DOHH2 (cell line): Measurements from ENCODE around the gene ZFYVE9.
"Not testable (repeated sequence)": the region's sequence is repeated elsewhere in the genome, so short reads cannot be mapped to it uniquely, and the experiment has no call there.

Experiments used
- H3F3A ChIP-seq: fragments of 200-600 bp; sonication (generic), shearing (Covaris generic); 2 replicates; pipeline ENCODE4 v1.6.0; 2016; ENCODE audit warnings: antibody characterized with exemption, mild to moderate bottlenecking; ENCODE audit not compliant: control insufficient read depth, insufficient read depth
- H3K27ac ChIP-seq: fragments of 200-600 bp; sonication (generic); 2 replicates; pipeline ENCODE4 v1.5.1; 2014; ENCODE audit warnings: low read depth, mild to moderate bottlenecking, low read length, moderate library complexity
- H3K27me3 ChIP-seq: fragments of 200-600 bp; sonication (generic); 2 replicates; pipeline ENCODE4 v1.6.1; 2014; ENCODE audit warnings: mild to moderate bottlenecking, low read length, mixed read lengths; ENCODE audit not compliant: control insufficient read depth
- H3K36me3 ChIP-seq: fragments of 200-600 bp; sonication (generic); 2 replicates; pipeline ENCODE4 v1.6.1; 2014; ENCODE audit warnings: mild to moderate bottlenecking, low read length, moderate library complexity, mixed read lengths; ENCODE audit not compliant: control insufficient read depth
- H3K4me1 ChIP-seq: fragments of 200-600 bp; sonication (generic); 2 replicates; pipeline ENCODE4 v1.6.1; 2014; ENCODE audit warnings: mild to moderate bottlenecking, low read length, mixed read lengths; ENCODE audit not compliant: control insufficient read depth
- H3K4me2 ChIP-seq: fragments of 200-600 bp; sonication (generic); 2 replicates; pipeline ENCODE4 v1.6.0; 2014; ENCODE audit warnings: mild to moderate bottlenecking, low read length, moderate library complexity
- H3K4me3 ChIP-seq: fragments of 200-600 bp; sonication (generic); 2 replicates; pipeline ENCODE4 v1.5.1; 2014; ENCODE audit warnings: mild to moderate bottlenecking, low read length, mixed read lengths
- H3K79me2 ChIP-seq: fragments of 200-600 bp; sonication (generic); 2 replicates; pipeline ENCODE4 v1.6.1; 2014; ENCODE audit warnings: mild to moderate bottlenecking, low read length, mixed read lengths; ENCODE audit not compliant: control insufficient read depth
- H3K9me2 ChIP-seq: fragments of 200-600 bp; sonication (generic); replicated peaks from 2 replicates; pipeline ENCODE4 v1.6.1; 2014; ENCODE audit warnings: mild to moderate bottlenecking, low read length, mixed read lengths; ENCODE audit not compliant: control insufficient read depth
- H3K9me3 ChIP-seq: fragments of 200-600 bp; sonication (generic); 2 replicates; pipeline ENCODE4 v1.6.1; 2014; ENCODE audit warnings: antibody characterized with exemption, low read length, mixed read lengths; ENCODE audit not compliant: control insufficient read depth, insufficient read depth
- H4K20me1 ChIP-seq: fragments of 200-600 bp; sonication (generic); 2 replicates; pipeline ENCODE4 v1.6.0; 2014; ENCODE audit warnings: low read depth, mild to moderate bottlenecking, antibody characterized with exemption, low read length, moderate library complexity; ENCODE audit not compliant: control insufficient read depth, insufficient read depth
- EZH2phosphoT487 ChIP-seq: fragments of 200-600 bp; sonication (generic); IDR thresholded peaks from 2 replicates; pipeline ENCODE4 v1.6.1; 2017; ENCODE audit warnings: borderline replicate concordance, mild to moderate bottlenecking, antibody characterized with exemption, low read length, moderate library complexity, mixed read lengths
- TF ChIP-seq, protein P1 (sequence below): fragments of 200-600 bp; sonication (generic); IDR thresholded peaks from one replicate; pipeline ENCODE4 v1.5.1; 2014; ENCODE audit warnings: antibody characterized with exemption, mild to moderate bottlenecking, low read depth, low read length; ENCODE audit not compliant: poor library complexity, severe bottlenecking

The ZFYVE9 gene

DNA sequence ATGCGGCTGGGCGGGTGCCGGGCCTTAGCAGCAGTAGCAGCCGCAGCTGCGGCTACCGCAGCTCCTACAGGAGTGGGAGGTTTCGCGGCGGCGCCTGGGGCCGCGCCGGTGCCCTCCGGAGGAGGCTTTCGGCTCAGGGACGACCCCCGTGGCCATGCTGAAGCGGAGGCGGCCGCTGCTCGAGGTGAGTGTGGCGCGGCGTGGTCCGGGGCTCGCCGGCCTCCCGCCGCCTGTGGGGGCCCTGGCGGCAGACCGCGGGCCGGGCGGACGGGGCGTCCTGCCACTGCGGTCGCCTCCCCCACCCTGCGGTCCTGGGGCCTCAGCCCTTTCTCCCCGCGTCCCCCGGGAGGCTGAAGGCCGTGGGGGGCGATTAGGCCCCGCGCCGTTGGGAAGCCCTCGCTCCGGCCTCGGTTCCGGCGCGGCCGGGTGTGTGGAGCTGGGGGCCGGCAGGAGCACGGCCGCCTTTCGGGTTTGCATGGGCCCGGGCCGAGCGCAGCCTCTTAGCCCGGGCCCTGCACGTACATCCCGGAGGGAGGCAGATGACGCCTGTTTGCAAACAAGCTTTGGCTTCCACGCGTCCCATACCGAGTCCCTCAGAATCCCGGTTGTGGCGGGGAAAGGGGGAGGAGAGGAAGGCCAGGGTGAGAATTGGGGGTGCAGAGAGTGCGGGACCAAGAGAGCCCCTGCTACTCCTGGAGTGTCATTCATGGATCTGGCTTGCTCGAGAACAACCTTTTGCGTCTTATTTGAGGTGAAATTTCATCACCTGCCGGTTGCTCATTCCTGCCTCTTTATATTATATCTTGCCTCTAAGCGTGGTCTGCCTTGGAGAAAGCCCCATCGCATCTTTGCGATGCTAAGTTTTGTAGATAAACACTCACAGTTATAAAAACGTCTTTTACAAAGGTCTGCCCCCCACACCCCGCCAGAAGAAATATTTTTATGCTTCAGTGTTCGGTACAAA is 613 bp downstream of the ZFYVE9 start:
- no peaks in the 10 kb centered on the region for H3K9me2 ChIP-seq
- H3F3A ChIP-seq, result no peaks in the 10 kb centered on the region; the same call in none of the 2 replicates
- no peaks in the 10 kb centered on the region for H4K20me1 ChIP-seq
- H3K79me2 ChIP-seq, result peaks cover 16% of the 10 kb centered on the region
- H3K9me3 ChIP-seq, result no peaks in the 10 kb centered on the region
- no peak overlapping the region for H3K27ac ChIP-seq
- H3K36me3 ChIP-seq, result no peaks in the 10 kb centered on the region
- H3K4me3 ChIP-seq, result peak overlapping the region; percentile 74
- H3K27me3 ChIP-seq, result peaks cover 20% of the 10 kb centered on the region
- peak overlapping the region; percentile 81 for H3K4me2 ChIP-seq
- H3K4me1 ChIP-seq, result peaks cover 25% of the 10 kb centered on the region
- no peak for TF ChIP-seq EZH2phosphoT487
- TF ChIP-seq, protein P1, sequence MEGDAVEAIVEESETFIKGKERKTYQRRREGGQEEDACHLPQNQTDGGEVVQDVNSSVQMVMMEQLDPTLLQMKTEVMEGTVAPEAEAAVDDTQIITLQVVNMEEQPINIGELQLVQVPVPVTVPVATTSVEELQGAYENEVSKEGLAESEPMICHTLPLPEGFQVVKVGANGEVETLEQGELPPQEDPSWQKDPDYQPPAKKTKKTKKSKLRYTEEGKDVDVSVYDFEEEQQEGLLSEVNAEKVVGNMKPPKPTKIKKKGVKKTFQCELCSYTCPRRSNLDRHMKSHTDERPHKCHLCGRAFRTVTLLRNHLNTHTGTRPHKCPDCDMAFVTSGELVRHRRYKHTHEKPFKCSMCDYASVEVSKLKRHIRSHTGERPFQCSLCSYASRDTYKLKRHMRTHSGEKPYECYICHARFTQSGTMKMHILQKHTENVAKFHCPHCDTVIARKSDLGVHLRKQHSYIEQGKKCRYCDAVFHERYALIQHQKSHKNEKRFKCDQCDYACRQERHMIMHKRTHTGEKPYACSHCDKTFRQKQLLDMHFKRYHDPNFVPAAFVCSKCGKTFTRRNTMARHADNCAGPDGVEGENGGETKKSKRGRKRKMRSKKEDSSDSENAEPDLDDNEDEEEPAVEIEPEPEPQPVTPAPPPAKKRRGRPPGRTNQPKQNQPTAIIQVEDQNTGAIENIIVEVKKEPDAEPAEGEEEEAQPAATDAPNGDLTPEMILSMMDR, result no peak

DNA sequence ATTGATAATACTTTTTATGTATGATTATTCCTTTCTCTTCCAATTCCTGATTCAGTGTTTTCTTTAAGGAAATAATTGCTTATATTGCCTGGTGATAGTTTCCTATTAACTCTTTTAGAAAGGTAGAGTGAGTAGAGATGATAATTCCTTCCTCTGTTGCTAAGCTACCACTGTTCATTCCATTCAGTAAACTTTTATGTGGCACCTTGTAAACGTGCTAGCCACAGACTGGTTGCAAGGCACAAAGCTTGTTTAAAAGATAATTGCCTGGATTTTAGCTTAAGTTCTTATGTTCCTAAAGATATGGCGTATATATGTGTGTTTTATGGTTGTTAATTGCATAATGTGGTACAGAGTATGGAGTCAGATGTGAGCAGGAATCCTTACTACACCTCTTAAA is 3.2 kb downstream of the ZFYVE9 start:
- H3K27ac ChIP-seq, result no peak overlapping the region
- peaks cover 18% of the 10 kb centered on the region for H3K4me1 ChIP-seq
- TF ChIP-seq, protein P1, result no peak
- TF ChIP-seq EZH2phosphoT487, result no peak
- no peaks in the 10 kb centered on the region for H3K9me2 ChIP-seq
- H3K27me3 ChIP-seq, result peaks cover 11% of the 10 kb centered on the region
- H3K4me2 ChIP-seq, result no peak overlapping the region
- no peaks in the 10 kb centered on the region; the same call in 1 of the 2 replicates for H3F3A ChIP-seq
- H3K9me3 ChIP-seq, result no peaks in the 10 kb centered on the region
- no peaks in the 10 kb centered on the region for H3K36me3 ChIP-seq
- H3K4me3 ChIP-seq, result no peak overlapping the region
- H4K20me1 ChIP-seq, result no peaks in the 10 kb centered on the region
- H3K79me2 ChIP-seq, result peaks cover 18% of the 10 kb centered on the region

DNA sequence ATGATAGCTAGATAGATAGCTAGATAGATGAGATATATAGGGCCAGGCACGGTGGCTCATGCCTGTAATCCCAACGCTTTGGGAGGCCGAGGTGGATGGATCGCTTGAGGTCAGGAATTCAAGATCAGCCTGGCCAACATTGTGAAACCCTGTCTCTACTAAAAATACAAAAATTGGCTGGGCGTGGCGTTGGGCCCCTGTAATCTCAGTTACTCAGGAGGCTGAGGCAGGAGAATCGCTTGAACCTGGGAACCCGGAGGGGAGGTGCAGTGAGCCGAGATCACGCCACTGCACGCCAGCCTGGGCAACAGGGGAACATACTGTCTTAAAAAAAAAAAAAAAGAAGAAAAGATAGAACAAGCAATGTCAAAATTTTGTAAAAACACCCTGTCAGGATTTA is 8.6 kb downstream of the ZFYVE9 start:
- not testable (repeated sequence) for H3K27me3 ChIP-seq, H3K27ac ChIP-seq, H3K9me2 ChIP-seq, H4K20me1 ChIP-seq, H3F3A ChIP-seq, H3K4me1 ChIP-seq, H3K4me2 ChIP-seq, H3K9me3 ChIP-seq, H3K36me3 ChIP-seq, H3K79me2 ChIP-seq, H3K4me3 ChIP-seq

DNA sequence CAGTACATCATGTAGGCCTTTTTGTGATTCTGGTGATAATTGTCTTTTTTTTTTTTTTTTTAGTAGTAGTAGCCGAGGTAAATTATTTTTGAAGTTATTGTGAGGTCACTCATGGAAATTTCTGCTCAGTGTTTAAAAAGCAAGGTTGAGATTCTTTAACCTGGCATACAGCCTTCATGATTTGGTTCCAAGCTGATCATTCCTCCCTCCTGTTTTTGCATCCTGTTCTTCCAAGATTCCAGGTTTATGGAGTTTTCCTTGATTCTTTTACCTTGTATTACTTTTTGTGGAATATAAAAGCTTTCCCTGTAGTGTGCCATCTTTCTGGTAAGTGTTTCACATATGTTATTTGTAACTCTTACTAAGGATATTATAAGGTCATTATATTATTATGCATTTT is 9.1 kb downstream of the ZFYVE9 start:
- H3K36me3 ChIP-seq, result no peaks in the 10 kb centered on the region
- TF ChIP-seq, protein P1, result no peak
- no peak for TF ChIP-seq EZH2phosphoT487
- no peak overlapping the region for H3K4me2 ChIP-seq
- no peaks in the 10 kb centered on the region for H3K9me3 ChIP-seq
- no peak overlapping the region for H3K27ac ChIP-seq
- H3K4me3 ChIP-seq, result no peak overlapping the region
- no peaks in the 10 kb centered on the region for H3K4me1 ChIP-seq
- no peaks in the 10 kb centered on the region for H4K20me1 ChIP-seq
- no peaks in the 10 kb centered on the region for H3K9me2 ChIP-seq
- H3F3A ChIP-seq, result peaks cover 3% of the 10 kb centered on the region; the same call in 1 of the 2 replicates
- no peaks in the 10 kb centered on the region for H3K27me3 ChIP-seq
- H3K79me2 ChIP-seq, result peaks cover 4% of the 10 kb centered on the region
